Kidney epithelial cell (primary cell): Measurements from ENCODE around the gene APMAP. TPM values are rescaled to one million over a fixed set of nuclear protein-coding genes. Genes with fewer than 3 reads are reported as not detected.

Source experiments
- DNase-seq: peaks from one replicate; pipeline ENCODE4 v3.0.0-alpha.2; 2010; ENCODE audit warnings: low read depth
- H3K27me3 ChIP-seq: 2 replicates; pipeline ENCODE4 v1.6.0; 2011; ENCODE audit warnings: low read length; ENCODE audit not compliant: control insufficient read depth, insufficient read depth
- H3K36me3 ChIP-seq: 2 replicates; pipeline ENCODE4 v1.5.1; 2011; ENCODE audit warnings: low read length; ENCODE audit not compliant: control insufficient read depth, insufficient read depth
- H3K4me3 ChIP-seq: 2 replicates; pipeline ENCODE4 v1.5.1; 2011; ENCODE audit warnings: low read depth, mild to moderate bottlenecking, control low read depth, low read length
- total RNA-seq: library from RNA; depleted of rRNA; stranded (reverse); fragments of >200 nt; gene quantifications from 2 replicates; pipeline ENCODE4 v1.2.3, GENCODE V29; 2015
- TF ChIP-seq, protein P1 (sequence below): IDR thresholded peaks from 2 replicates; pipeline ENCODE4 v1.5.1; 2011; ENCODE audit warnings: mild to moderate bottlenecking, moderate library complexity, low read length, control low read depth, inconsistent platforms; ENCODE audit not compliant: insufficient read depth, poor library complexity, severe bottlenecking

APMAP gene
- total RNA-seq, 1 donor from 2014 or later = 98.8 TPM

DNA sequence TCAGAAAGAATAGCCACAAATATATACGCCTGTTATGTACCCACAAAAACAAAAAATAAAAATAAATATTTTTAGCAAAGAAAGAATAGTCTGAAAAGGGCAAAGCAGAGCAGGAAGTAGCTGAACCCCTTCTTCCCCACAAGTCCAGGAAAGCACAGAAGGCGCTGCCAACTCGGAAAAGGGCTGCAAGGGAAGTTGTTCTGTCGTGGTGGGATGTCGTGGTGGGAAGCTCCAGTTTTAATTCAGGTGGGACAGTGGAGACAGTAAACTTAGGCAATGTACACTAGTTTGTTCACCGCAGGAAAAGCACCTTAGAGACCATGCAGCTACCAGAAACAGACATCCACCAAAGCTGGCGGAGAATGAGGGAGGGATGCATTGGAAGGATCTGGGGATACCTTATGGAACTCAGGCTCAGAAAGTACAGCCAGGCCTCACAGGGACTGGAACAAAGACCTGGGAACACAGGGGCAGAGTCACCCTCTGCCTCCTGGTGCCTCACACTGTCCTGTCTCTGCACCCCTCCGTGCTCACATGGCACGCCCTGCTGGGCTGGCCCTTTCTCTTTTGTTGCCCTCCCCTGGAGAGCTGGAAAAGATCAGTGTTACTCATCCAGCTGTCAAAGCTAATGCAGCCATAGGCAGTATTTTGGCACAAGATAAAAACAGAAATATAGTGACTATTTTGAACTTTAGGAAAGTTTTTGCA lies 3.3 kb upstream of the APMAP start:
- H3K27me3 ChIP-seq = peaks cover 12% of the 10 kb centered on the region
- H3K36me3 ChIP-seq = no peaks in the 10 kb centered on the region
- TF ChIP-seq, protein P1, sequence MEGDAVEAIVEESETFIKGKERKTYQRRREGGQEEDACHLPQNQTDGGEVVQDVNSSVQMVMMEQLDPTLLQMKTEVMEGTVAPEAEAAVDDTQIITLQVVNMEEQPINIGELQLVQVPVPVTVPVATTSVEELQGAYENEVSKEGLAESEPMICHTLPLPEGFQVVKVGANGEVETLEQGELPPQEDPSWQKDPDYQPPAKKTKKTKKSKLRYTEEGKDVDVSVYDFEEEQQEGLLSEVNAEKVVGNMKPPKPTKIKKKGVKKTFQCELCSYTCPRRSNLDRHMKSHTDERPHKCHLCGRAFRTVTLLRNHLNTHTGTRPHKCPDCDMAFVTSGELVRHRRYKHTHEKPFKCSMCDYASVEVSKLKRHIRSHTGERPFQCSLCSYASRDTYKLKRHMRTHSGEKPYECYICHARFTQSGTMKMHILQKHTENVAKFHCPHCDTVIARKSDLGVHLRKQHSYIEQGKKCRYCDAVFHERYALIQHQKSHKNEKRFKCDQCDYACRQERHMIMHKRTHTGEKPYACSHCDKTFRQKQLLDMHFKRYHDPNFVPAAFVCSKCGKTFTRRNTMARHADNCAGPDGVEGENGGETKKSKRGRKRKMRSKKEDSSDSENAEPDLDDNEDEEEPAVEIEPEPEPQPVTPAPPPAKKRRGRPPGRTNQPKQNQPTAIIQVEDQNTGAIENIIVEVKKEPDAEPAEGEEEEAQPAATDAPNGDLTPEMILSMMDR = no peak
- H3K4me3 ChIP-seq = no peak overlapping the region
- no peak for DNase-seq

DNA sequence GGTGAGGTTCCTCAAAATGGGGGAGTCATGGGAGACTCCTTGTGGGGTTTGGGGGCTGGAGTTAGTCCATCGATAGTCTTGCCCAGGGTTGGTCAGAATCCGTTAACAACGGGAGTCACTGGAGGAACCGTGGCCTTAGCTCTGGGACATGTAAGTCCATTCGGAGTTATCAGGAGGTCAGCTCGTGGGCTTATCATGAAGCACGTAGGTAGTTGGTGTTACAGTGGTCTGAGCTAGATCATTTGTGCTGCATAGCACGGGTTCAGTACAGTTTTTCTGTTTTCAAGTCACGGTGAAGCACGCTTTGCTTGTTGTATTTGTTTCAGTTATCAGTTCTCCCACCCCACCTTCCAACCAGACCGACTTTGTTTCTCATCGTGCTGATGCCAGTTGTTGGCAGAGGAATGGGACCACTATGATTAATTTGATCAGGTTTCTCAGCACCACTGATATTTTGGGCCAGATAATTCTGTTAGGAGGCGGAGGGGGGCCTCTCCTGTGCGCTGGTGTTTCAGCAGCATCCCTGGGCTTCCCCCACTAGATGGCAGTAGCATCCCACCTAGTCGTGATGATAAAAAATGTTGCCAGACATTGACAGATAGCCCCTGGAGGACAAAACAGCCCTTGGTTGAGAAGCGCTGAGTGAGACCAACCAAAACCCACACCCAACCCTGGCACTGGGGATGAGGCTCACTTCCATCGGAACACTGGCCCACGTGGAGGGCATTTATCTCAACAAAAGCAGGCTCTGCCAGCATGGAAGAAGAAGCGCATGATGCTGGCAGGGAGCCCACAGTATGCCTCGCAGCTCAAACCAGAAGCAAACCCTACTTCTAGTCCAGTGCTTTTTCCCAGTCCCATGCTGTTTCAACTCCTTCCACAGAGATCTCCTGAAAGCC lies 2.2 kb upstream of the APMAP start:
- TF ChIP-seq, protein P1 = peak; percentile 86
- no peak overlapping the region for H3K4me3 ChIP-seq
- no peaks in the 10 kb centered on the region for H3K36me3 ChIP-seq
- peaks cover 12% of the 10 kb centered on the region for H3K27me3 ChIP-seq
- DNase-seq = no peak

DNA sequence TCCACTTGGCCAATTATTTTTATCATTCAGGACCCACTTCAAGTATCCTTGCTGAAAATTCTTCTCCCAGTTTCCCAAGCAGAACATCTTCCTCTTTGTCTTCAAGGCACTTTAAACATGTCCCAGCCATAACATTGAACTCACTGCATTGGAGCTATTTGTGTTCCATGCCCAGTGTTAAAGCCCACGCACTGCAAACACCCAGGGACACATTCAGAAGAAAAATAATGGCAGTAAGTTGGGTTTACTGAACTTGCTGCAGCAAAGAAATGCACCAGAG lies 1.6 kb upstream of the APMAP start:
- H3K27me3 ChIP-seq = peaks cover 12% of the 10 kb centered on the region
- TF ChIP-seq, protein P1 = no peak
- H3K4me3 ChIP-seq = no peak overlapping the region
- DNase-seq = no peak
- H3K36me3 ChIP-seq = no peaks in the 10 kb centered on the region

DNA sequence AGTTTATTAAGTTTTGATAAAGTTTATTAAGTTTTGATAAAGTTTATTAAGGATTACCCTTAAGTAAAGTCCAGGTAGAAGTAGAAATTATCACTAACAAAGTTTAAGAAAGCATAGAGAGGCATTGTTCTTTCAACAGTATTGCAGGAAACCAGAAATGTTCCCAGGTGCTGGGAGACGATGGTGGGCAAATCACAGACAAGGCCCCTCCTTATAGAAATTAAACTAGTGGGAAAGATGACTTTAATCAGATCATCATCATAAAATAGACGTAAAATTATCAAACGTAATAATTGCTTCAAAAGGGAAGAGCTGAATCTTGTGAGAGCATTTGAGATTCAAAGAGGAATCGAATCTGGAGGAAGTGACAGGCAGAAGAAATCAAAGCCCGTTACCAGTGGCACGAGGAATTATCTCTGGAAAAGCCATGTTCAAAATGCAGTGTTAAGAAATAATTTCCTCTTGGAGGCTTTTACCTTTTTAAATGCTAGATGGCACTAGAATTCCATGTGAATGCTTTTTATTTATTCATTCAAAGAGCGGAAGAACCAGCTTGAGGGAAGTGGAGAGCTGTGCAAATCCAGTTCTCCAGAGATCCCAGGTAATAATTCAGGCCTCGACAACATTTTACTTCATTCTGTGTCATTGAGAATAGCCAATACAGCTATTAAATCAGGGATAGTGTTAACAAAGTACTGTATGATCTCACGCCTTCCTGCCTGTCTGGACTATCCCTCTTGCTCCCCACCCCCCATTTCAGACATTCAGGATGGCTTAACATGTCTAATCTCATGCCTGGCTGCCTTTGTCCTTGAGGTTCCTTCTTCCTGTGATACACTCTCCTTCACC lies 1.0 kb upstream of the APMAP start:
- H3K36me3 ChIP-seq = no peaks in the 10 kb centered on the region
- TF ChIP-seq, protein P1 = peak; percentile 30
- H3K4me3 ChIP-seq = peak overlapping the region; percentile 98
- DNase-seq = no peak
- peaks cover 7% of the 10 kb centered on the region for H3K27me3 ChIP-seq

DNA sequence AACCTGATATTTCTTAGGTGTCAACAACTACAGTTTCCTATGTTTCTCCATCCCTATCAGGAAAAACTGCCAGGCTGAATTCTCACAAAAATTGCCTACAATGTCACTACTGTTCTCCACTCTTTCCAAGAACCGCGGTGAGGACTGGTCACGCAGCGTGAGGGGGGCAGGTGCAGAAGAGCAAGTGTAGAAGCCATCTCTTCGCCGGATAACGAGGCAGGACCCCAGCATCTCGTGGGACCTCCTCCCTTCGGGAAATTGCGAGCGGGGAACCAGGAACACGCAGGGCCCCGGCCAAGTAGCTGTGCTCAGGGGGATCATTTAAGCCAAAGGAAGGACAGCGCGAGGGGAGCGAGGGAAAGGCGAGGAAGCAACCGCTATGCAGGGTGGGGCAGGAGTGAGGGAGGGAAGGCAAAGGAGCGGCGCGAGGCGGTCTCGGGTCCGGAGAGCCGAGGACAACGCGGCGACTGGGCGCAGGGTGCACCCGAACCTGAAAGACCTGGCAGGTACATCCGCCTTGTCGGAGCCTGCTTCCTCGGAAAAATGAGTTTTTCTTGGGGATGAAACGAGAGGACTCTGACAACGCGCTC lies 559 bp downstream of the APMAP start:
- H3K36me3 ChIP-seq = no peaks in the 10 kb centered on the region
- no peak for DNase-seq
- peak overlapping the region; percentile 98 for H3K4me3 ChIP-seq
- peaks cover 2% of the 10 kb centered on the region for H3K27me3 ChIP-seq
- TF ChIP-seq, protein P1 = no peak
